BE2C (cell line): Measurements from ENCODE around the gene MEP1A.

ENCODE experiments used
- DNase-seq: peaks from one replicate; pipeline ENCODE4 v3.0.0-alpha.2; 2020
- H3K27me3 ChIP-seq: fragments of 250-450 bp; sonication (Bioruptor Pico); 2 replicates; pipeline ENCODE4 v1.5.1; 2020; ENCODE audit warnings: mild to moderate bottlenecking
- H3K36me3 ChIP-seq: fragments of 250-450 bp; sonication (Bioruptor Pico); 2 replicates; pipeline ENCODE4 v1.5.1; 2020; ENCODE audit warnings: mild to moderate bottlenecking
- H3K4me1 ChIP-seq: fragments of 250-450 bp; sonication (Bioruptor Pico); 2 replicates; pipeline ENCODE4 v1.5.1; 2020
- H3K4me3 ChIP-seq: 2 replicates; pipeline ENCODE4 v1.5.1; 2011; ENCODE audit warnings: low read depth, low read length
- H3K9me3 ChIP-seq: fragments of 250-450 bp; sonication (Bioruptor Pico); 2 replicates; pipeline ENCODE4 v1.5.1; 2020
- TF ChIP-seq, protein P1 (sequence below): IDR thresholded peaks from 2 replicates; pipeline ENCODE4 v1.5.1; 2012; ENCODE audit warnings: mild to moderate bottlenecking, low read depth, low read length

The MEP1A gene

DNA sequence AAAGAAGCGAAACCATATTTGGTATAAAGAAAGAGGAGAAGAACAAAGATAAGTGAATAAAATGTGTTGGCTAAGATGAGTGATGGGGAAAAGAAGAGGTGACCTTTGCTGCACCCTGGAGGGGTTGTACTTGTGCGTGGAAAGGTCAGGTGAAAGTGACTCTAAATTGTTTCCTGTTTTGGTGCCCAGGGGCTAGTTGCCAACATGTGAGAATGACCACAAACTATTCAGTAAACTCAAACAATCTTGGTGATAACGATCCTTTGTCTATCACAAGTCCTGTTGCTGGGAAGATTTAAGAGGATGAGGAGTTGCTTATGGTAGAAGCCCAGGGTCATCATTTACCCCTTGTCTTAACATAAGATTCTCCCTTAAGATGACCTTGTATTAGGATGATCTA, 70.6 kb downstream of the MEP1A start:
- peaks cover 18% of the 10 kb centered on the region for H3K27me3 ChIP-seq
- DNase-seq, result no peak
- H3K4me1 ChIP-seq, result no peaks in the 10 kb centered on the region
- no peak overlapping the region for H3K4me3 ChIP-seq
- H3K9me3 ChIP-seq, result no peaks in the 10 kb centered on the region
- H3K36me3 ChIP-seq, result no peaks in the 10 kb centered on the region
- TF ChIP-seq, protein P1, sequence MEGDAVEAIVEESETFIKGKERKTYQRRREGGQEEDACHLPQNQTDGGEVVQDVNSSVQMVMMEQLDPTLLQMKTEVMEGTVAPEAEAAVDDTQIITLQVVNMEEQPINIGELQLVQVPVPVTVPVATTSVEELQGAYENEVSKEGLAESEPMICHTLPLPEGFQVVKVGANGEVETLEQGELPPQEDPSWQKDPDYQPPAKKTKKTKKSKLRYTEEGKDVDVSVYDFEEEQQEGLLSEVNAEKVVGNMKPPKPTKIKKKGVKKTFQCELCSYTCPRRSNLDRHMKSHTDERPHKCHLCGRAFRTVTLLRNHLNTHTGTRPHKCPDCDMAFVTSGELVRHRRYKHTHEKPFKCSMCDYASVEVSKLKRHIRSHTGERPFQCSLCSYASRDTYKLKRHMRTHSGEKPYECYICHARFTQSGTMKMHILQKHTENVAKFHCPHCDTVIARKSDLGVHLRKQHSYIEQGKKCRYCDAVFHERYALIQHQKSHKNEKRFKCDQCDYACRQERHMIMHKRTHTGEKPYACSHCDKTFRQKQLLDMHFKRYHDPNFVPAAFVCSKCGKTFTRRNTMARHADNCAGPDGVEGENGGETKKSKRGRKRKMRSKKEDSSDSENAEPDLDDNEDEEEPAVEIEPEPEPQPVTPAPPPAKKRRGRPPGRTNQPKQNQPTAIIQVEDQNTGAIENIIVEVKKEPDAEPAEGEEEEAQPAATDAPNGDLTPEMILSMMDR, result no peak

DNA sequence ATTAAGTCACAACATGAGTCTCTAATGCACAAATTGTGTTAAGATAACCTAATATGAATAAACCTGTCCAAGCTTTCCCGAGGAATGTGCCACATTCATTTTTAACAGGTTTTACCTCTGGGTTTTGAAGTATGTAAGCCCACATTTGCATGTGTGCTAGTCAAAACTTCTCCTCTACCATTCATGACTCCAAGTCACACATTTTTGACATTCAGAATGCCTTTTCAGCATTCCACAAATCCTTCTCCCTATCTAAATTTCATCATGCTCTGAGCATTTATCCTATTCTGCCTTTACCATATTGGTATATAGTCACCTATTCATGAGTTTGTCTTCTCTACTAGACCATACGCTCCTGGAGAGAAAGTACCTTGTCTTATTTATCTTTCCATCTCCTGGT, 72.0 kb downstream of the MEP1A start:
- H3K4me1 ChIP-seq, result no peaks in the 10 kb centered on the region
- no peaks in the 10 kb centered on the region for H3K36me3 ChIP-seq
- no peaks in the 10 kb centered on the region for H3K9me3 ChIP-seq
- DNase-seq, result no peak
- TF ChIP-seq, protein P1, result no peak
- peaks cover 18% of the 10 kb centered on the region for H3K27me3 ChIP-seq
- no peak overlapping the region for H3K4me3 ChIP-seq

DNA sequence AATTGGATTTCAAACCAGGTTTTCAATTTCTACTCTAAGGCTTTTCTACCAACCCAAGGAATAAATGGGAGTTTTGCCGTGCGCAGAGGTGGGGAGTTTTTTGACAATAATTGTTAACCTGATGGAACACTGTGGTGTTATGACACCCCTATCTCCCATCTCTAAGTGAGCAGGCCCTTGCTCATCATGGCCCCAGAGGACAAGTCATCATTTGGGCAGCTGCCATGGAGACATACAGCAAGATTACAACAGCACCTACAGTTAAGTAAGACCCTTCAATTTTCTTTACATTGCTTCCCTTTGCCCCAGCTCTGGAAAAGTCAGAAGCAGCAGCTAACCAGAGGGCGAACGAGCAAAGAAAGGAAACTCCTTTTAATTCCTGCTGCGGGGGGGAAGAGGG, 74.2 kb downstream of the MEP1A start:
- Histone ChIP-seq H3K36me3 (no peaks in the 10 kb centered on the region), H3K27me3 (peaks cover 9% of the 10 kb centered on the region; the same call in 1 of the 2 replicates), H3K4me3 (no peak overlapping the region), H3K9me3 (no peaks in the 10 kb centered on the region), H3K4me1 (no peaks in the 10 kb centered on the region)
- TF ChIP-seq, protein P1, result no peak
- DNase-seq, result no peak

DNA sequence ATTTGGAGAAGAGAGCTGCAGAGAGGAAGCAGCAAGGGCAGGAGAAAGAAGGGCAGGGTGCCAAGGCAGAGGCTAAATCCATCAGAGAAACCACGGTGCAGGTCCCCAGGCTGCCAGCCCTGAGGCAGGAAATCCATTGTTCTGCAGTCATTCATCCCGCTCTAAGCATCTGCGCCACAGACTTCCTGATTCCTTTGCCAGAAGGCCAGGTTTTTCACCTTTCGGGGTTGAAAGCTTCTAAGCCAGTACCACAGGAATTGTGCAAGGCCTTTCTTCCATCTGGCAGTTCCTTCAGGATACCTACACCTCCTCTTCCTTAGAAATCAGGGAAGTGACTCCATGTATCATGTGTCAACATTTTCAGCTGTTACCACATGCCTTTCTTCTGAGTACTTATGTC, 82.9 kb downstream of the MEP1A start:
- Histone ChIP-seq H3K4me3 (no peak overlapping the region), H3K9me3 (no peaks in the 10 kb centered on the region), H3K27me3 (no peaks in the 10 kb centered on the region), H3K36me3 (no peaks in the 10 kb centered on the region), H3K4me1 (no peaks in the 10 kb centered on the region)
- DNase-seq, result no peak
- TF ChIP-seq, protein P1, result no peak

DNA sequence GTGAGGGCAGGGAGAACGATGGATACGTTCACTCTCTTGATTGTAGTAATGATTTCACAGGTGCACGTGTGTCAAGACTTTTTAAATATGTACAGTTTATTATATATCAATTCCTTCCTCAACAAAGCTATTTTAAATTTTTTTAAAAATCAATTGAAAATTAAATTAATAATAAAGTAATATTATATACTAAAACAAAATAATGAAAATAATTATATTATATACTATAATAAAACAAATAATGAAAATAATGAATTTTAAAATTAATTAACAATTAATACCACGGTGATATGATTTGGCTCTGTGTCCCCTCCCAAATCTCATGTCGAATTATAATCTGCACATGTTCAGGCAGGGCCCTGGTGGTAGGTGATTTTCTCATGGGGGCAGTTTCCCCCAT, 85.8 kb downstream of the MEP1A start:
- H3K4me3 ChIP-seq, result no peak overlapping the region
- H3K4me1 ChIP-seq, result no peaks in the 10 kb centered on the region
- no peaks in the 10 kb centered on the region for H3K9me3 ChIP-seq
- TF ChIP-seq, protein P1, result no peak
- H3K36me3 ChIP-seq, result no peaks in the 10 kb centered on the region
- DNase-seq, result no peak
- no peaks in the 10 kb centered on the region; the same call in 1 of the 2 replicates for H3K27me3 ChIP-seq

DNA sequence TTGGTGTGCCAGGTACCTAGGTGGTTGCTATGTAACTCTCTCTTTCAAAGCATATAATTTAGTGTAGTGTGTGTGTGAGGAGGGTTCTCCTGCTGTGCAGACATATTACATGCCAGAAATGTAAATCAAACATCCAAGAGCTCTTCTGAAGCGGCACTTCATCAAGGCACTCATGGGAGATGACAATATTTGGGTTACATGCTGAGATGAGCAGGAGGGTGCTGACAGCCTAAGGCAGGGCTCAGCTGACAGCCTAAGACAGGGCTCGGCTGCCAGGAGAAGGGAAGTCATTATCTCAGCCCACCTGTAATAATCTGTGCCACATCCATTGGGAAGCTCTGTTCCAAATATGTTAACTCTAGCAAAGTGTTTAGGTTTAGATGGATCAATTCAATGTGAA, 89.5 kb downstream of the MEP1A start:
- TF ChIP-seq, protein P1, result no peak
- Histone ChIP-seq H3K9me3 (no peaks in the 10 kb centered on the region), H3K36me3 (no peaks in the 10 kb centered on the region), H3K4me1 (no peaks in the 10 kb centered on the region), H3K4me3 (no peak overlapping the region), H3K27me3 (no peaks in the 10 kb centered on the region; the same call in 1 of the 2 replicates)
- no peak for DNase-seq
